ENCODE data around the gene EIF5A. TPM values are rescaled to one million over a fixed set of nuclear protein-coding genes. Genes with fewer than 3 reads are reported as not detected.

Gene EIF5A
- total and polyA plus RNA-seq, 12 donors, result 197 to 716 (median 267) TPM

- Histone ChIP-seq H3K27ac (peak within 1 kb of the TSS in 6 of 10 donors; percentile 45 to 84 (median 82)), H3K4me1 (peaks cover 21 to 67% (median 58%) of the 10 kb centered on the region in 9 donors), H3K4me3 (peak within 1 kb of the TSS in 9 of 10 donors; percentile 16 to 45 (median 25)), H3K36me3 (no peaks in the 10 kb centered on the region), H3K9me3 (no peaks in the 10 kb centered on the region), H3K27me3 (peaks cover 0 to 71% (median 38%) of the 10 kb centered on the region in 7 donors)
- ATAC-seq (peak; percentile 11 to 42 (median 30)), DNase-seq (peak; percentile 66 to 75)
- TF ChIP-seq CTCF (IDR thresholded peaks at IDR 0.05), result no peak
- intact Hi-C loops (cut with DNase I), result loop anchor here in 7 of 10 donors (5.0 to 10.0 kb wide), 6 partner anchors 42 to 250 kb away; partner anchors contain the start of genes SLC16A11 (in 2 of the 7), CTDNEP1 (in 1 of the 7) and ELP5 (in 1 of the 7)
- whole genome bisulfite sequencing, 2 donors, result 1 to 3% methylated on average over 30 to 51 of the region's 57 CpGs
Measured at GRCh38 chr17:7294614-7295153, 12.7 kb upstream of the EIF5A start, which contains the start of gene YBX2. Gene YBX2, minus strand, starts transcription at chr17:7294639. Its CDS starts 139 bp downstream, at chr17:7294500.

GRCh38 chr17:7295230-7296180 lies 11.9 kb upstream of the EIF5A start:
- peaks cover 21 to 61% (median 54%) of the 10 kb centered on the region in 9 donors for H3K4me1 ChIP-seq
- no peaks in the 10 kb centered on the region for H3K9me3 ChIP-seq
- 59 to 61% methylated on average over 42 of the region's 42 CpGs for WGBS, 2 donors
- TF ChIP-seq CTCF (IDR thresholded peaks at IDR 0.05), result no peak
- peak overlapping the region in 7 of 10 donors; percentile 7 to 45 (median 29) for H3K4me3 ChIP-seq
- H3K36me3 ChIP-seq, result no peaks in the 10 kb centered on the region
- peak overlapping the region; percentile 35 to 85 (median 80) for H3K27ac ChIP-seq
- peak in 3 of 8 donors; percentile 1 to 5 (median 3) for ATAC-seq
- DNase-seq, result no peak
- H3K27me3 ChIP-seq, result peaks cover 0 to 63% (median 36%) of the 10 kb centered on the region in 7 donors
- intact Hi-C loops (cut with DNase I), result loop anchor here (1.0 to 10.0 kb wide), 10 partner anchors 15 to 251 kb away; partner anchors contain the start of genes SLC16A11 (in 2 of the 10), SLC2A4 (in 2 of the 10), CTDNEP1 (in 1 of the 10) and ELP5 (in 1 of the 10)

GRCh38 chr17:7296189-7296861 lies 11.1 kb upstream of the EIF5A start:
- H3K4me3 ChIP-seq, result peak overlapping the region in 7 of 10 donors; percentile 7 to 32 (median 14)
- peaks cover 0 to 58% (median 34%) of the 10 kb centered on the region in 7 donors for H3K27me3 ChIP-seq
- intact Hi-C loops (cut with DNase I), result loop anchor here (1.0 to 10.0 kb wide), 10 partner anchors 16 to 252 kb away; partner anchors contain the start of genes SLC16A11 (in 2 of the 10), SLC2A4 (in 2 of the 10), CTDNEP1 (in 1 of the 10) and ELP5 (in 1 of the 10)
- peak; percentile 81 to 88 for DNase-seq
- WGBS, 2 donors, result 2 to 3% methylated on average over 51 of the region's 51 CpGs
- no peaks in the 10 kb centered on the region for H3K9me3 ChIP-seq
- TF ChIP-seq CTCF (IDR thresholded peaks at IDR 0.05), result peak; percentile 91 to 99 (median 96)
- no peaks in the 10 kb centered on the region for H3K36me3 ChIP-seq
- peak; percentile 71 to 93 (median 78) for ATAC-seq
- H3K4me1 ChIP-seq, result peaks cover 18 to 53% (median 49%) of the 10 kb centered on the region in 9 donors
- H3K27ac ChIP-seq, result peak overlapping the region; percentile 35 to 85 (median 80)

All from heart right ventricle (tissue), 16 donors.